ENCODE data around the gene WDR81. TPM values are rescaled to one million over a fixed set of nuclear protein-coding genes. Genes with fewer than 3 reads are reported as not detected.

The WDR81 gene
- total and polyA plus RNA-seq, 2 experiments from 2014 or later = 4.4 to 23.9 TPM

GRCh38 chr17:1773696-1774181 is 49.2 kb downstream of the WDR81 start:
- 0 out of 2 replicates have a peak, but pooled peaks cover 4% of the 10 kb centered on the region for H3K36me3 ChIP-seq (ENCODE audit: low read depth)
- H3K9me3 ChIP-seq (ENCODE audit: low read depth) = no peaks in the 10 kb centered on the region
- H2AFZ ChIP-seq = no peak overlapping the region
- no peaks in the 10 kb centered on the region for H3K9me2 ChIP-seq (ENCODE audit: insufficient read depth)
- in situ Hi-C loops (cut with MboI) = no loop called here
- H4K20me1 ChIP-seq (ENCODE audit: insufficient read depth) = no peaks in the 10 kb centered on the region
- H3K79me2 ChIP-seq (ENCODE audit: insufficient read depth) = no peaks in the 10 kb centered on the region
- no peak overlapping the region for H3K9ac ChIP-seq
- no peak overlapping the region for H3K27ac ChIP-seq
- no peak for DNase-seq
- no peaks in the 10 kb centered on the region for H3K27me3 ChIP-seq (replicated peaks; ENCODE audit: insufficient read depth)
- 41 to 49% methylated on average over 7 of the region's 7 CpGs for WGBS, 2 experiments (ENCODE audit: low coverage in 1 of 2, low lambda C conversion rate in 2 of 2, missing lambda C conversion rate in 2 of 2)
- H3K4me1 ChIP-seq (ENCODE audit: insufficient read depth) = no peaks in the 10 kb centered on the region
- H3K4me2 ChIP-seq (ENCODE audit: unreplicated experiment) = no peak overlapping the region
- no peak overlapping the region for H3K4me3 ChIP-seq
- peaks cover 7% of the 10 kb centered on the region for H3F3A ChIP-seq (ENCODE audit: insufficient read depth)
- TF ChIP-seq EZH2 (IDR thresholded peaks at IDR 0.05; ENCODE audit: insufficient read depth, poor library complexity, severe bottlenecking) (no peak), EZH2phosphoT487 (IDR thresholded peaks at IDR 0.05; ENCODE audit: insufficient read depth, low read depth) (no peak)

DNA sequence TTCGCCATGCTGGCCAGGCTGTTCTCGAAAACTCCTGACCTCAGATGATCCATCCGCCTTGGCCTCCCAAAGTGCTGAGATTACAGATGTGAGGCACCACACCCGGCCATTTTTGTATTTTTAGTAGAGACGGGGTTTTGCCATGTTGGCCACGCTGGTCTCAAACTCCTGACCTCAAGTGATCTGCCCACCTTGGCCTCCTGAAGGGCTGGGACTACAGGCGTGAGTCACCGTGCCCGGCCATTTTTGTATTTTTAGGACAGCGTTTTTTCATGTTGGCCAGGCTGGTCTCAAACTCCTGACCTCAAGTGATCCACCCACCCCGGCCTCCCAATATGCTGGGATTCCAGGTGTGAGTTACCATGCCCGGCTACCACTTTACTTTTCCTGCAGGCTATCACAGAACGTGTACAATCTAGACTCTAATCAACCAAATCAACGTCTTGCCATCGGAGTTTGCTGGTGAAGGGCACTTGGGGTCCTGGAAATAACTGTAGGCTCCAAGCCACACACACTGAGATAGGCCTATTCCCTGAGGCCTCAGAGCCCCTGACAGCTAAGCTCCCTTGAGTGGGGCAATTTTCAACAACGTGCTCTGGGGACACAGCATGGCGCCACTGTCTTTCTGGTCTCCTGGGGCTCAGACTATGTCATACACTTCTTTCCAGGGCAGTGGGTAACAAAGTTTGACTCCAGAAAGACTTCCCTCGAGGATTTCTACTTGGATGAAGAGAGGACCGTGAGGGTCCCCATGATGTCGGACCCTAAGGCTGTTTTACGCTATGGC is 50.1 kb downstream of the WDR81 start:
- H3K9me2 ChIP-seq (ENCODE audit: insufficient read depth) = no peaks in the 10 kb centered on the region
- 0 out of 2 replicates have a peak, but pooled peaks cover 4% of the 10 kb centered on the region for H3K36me3 ChIP-seq (ENCODE audit: low read depth)
- H4K20me1 ChIP-seq (ENCODE audit: insufficient read depth) = no peaks in the 10 kb centered on the region
- 87 to 88% methylated on average over 21 of the region's 21 CpGs for WGBS, 2 experiments (ENCODE audit: low coverage in 1 of 2, low lambda C conversion rate in 2 of 2, missing lambda C conversion rate in 2 of 2)
- DNase-seq = no peak
- H3K27ac ChIP-seq = no peak overlapping the region
- no peaks in the 10 kb centered on the region for H3K79me2 ChIP-seq (ENCODE audit: insufficient read depth)
- no peaks in the 10 kb centered on the region for H3K27me3 ChIP-seq (replicated peaks; ENCODE audit: insufficient read depth)
- H3K4me3 ChIP-seq = no peak overlapping the region
- H3K9me3 ChIP-seq (ENCODE audit: low read depth) = no peaks in the 10 kb centered on the region
- H2AFZ ChIP-seq = no peak overlapping the region
- peaks cover 16% of the 10 kb centered on the region for H3F3A ChIP-seq (ENCODE audit: insufficient read depth)
- TF ChIP-seq EZH2phosphoT487 (IDR thresholded peaks at IDR 0.05; ENCODE audit: insufficient read depth, low read depth) (no peak), EZH2 (IDR thresholded peaks at IDR 0.05; ENCODE audit: insufficient read depth, poor library complexity, severe bottlenecking) (no peak)
- H3K4me1 ChIP-seq (ENCODE audit: insufficient read depth) = peaks cover 6% of the 10 kb centered on the region
- H3K4me2 ChIP-seq (ENCODE audit: unreplicated experiment) = no peak overlapping the region
- in situ Hi-C loops (cut with MboI) = no loop called here
- H3K9ac ChIP-seq = no peak overlapping the region

DNA sequence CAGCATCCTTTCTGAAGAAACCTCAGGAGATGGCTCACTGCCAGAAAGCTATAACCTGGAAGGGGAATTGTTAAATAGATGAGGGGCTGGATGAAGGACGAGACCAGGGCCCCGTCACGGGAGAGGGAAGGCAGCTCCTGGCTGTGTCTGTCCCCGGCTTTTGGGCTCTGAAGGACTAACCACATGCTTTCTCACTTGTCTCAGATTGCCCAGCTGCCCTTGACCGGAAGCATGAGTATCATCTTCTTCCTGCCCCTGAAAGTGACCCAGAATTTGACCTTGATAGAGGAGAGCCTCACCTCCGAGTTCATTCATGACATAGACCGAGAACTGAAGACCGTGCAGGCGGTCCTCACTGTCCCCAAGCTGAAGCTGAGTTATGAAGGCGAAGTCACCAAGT is 51.8 kb downstream of the WDR81 start:
- Histone ChIP-seq H3K9me3 (ENCODE audit: low read depth) (no peaks in the 10 kb centered on the region), H3K4me2 (ENCODE audit: unreplicated experiment) (no peak overlapping the region), H3K36me3 (ENCODE audit: low read depth) (0 out of 2 replicates have a peak, but pooled peaks cover 4% of the 10 kb centered on the region), H3K4me3 (no peak overlapping the region), H3K9ac (no peak overlapping the region), H3K27me3 (replicated peaks; ENCODE audit: insufficient read depth) (no peaks in the 10 kb centered on the region), H3K27ac (no peak overlapping the region), H3K9me2 (ENCODE audit: insufficient read depth) (no peaks in the 10 kb centered on the region), H3K79me2 (ENCODE audit: insufficient read depth) (no peaks in the 10 kb centered on the region), H3K4me1 (ENCODE audit: insufficient read depth) (peaks cover 13% of the 10 kb centered on the region), H3F3A (ENCODE audit: insufficient read depth) (peaks cover 27% of the 10 kb centered on the region), H4K20me1 (ENCODE audit: insufficient read depth) (no peaks in the 10 kb centered on the region), H2AFZ (no peak overlapping the region)
- TF ChIP-seq EZH2 (IDR thresholded peaks at IDR 0.05; ENCODE audit: insufficient read depth, poor library complexity, severe bottlenecking) = no peak
- no peak for TF ChIP-seq EZH2phosphoT487 (IDR thresholded peaks at IDR 0.05; ENCODE audit: insufficient read depth, low read depth)
- WGBS, 2 experiments (ENCODE audit: low coverage in 1 of 2, low lambda C conversion rate in 2 of 2, missing lambda C conversion rate in 2 of 2) = 95 to 97% methylated on average over 10 of the region's 10 CpGs
- in situ Hi-C loops (cut with MboI) = no loop called here
- no peak for DNase-seq

- in situ Hi-C loops (cut with MboI) = no loop called here
These were observed 52.4 kb downstream of the WDR81 start for GRCh38 chr17:1776857-1777256.

More at GRCh38 chr17:1776857-1777256, 52.4 kb downstream of the WDR81 start:
- TF ChIP-seq EZH2 (IDR thresholded peaks at IDR 0.05; ENCODE audit: insufficient read depth, poor library complexity, severe bottlenecking) (no peak), EZH2phosphoT487 (IDR thresholded peaks at IDR 0.05; ENCODE audit: insufficient read depth, low read depth) (no peak)
- no peak overlapping the region for H3K9ac ChIP-seq
- H4K20me1 ChIP-seq (ENCODE audit: insufficient read depth) = no peaks in the 10 kb centered on the region
- 92 to 95% methylated on average over 7 of the region's 7 CpGs for WGBS, 2 experiments (ENCODE audit: low coverage in 1 of 2, low lambda C conversion rate in 2 of 2, missing lambda C conversion rate in 2 of 2)
- H3K36me3 ChIP-seq (ENCODE audit: low read depth) = 0 out of 2 replicates have a peak, but pooled peaks cover 4% of the 10 kb centered on the region
- H3K4me1 ChIP-seq (ENCODE audit: insufficient read depth) = peaks cover 13% of the 10 kb centered on the region
- H3K27me3 ChIP-seq (replicated peaks; ENCODE audit: insufficient read depth) = no peaks in the 10 kb centered on the region
- no peaks in the 10 kb centered on the region for H3K79me2 ChIP-seq (ENCODE audit: insufficient read depth)
- no peaks in the 10 kb centered on the region for H3K9me3 ChIP-seq (ENCODE audit: low read depth)
- no peaks in the 10 kb centered on the region for H3K9me2 ChIP-seq (ENCODE audit: insufficient read depth)
- H2AFZ ChIP-seq = no peak overlapping the region
- H3K4me2 ChIP-seq (ENCODE audit: unreplicated experiment) = no peak overlapping the region
- DNase-seq = no peak
- no peak overlapping the region for H3K4me3 ChIP-seq
- H3F3A ChIP-seq (ENCODE audit: insufficient read depth) = peaks cover 27% of the 10 kb centered on the region
- no peak overlapping the region for H3K27ac ChIP-seq
